DMS79 (cell line): ENCODE results near the gene HOXC11.

Source experiments
- DNase-seq: peaks from one replicate; lab custom pipeline; 2025; lab: John Stamatoyannopoulos, UW

The HOXC11 gene

GRCh38 chr12:54009171-54010052 is 36.5 kb downstream of the HOXC11 start:
- DNase-seq, result no peak

GRCh38 chr12:54010053-54010971 is 37.4 kb downstream of the HOXC11 start:
- DNase-seq, result no peak

GRCh38 chr12:54010972-54011664 is 38.2 kb downstream of the HOXC11 start:
- no peak for DNase-seq

- DNase-seq, result no peak
Observed at GRCh38 chr12:54011665-54012532, 39.0 kb downstream of the HOXC11 start.

- DNase-seq, result no peak
Observed at GRCh38 chr12:54012631-54013409, 39.9 kb downstream of the HOXC11 start.

- DNase-seq, result no peak
Observed at GRCh38 chr12:54014377-54015017, 41.6 kb downstream of the HOXC11 start.

- DNase-seq, result no peak
Observed at GRCh38 chr12:54015018-54015931, 42.3 kb downstream of the HOXC11 start.

- no peak for DNase-seq
Observed at GRCh38 chr12:54016051-54016450, 43.1 kb downstream of the HOXC11 start.

GRCh38 chr12:54016478-54016964 is 43.6 kb downstream of the HOXC11 start:
- DNase-seq, result peak; percentile 57

GRCh38 chr12:54017027-54017788 is 44.3 kb downstream of the HOXC11 start:
- DNase-seq, result peak; percentile 49

GRCh38 chr12:54017878-54018467 is 45.0 kb downstream of the HOXC11 start:
- peak; percentile 74 for DNase-seq

GRCh38 chr12:54018468-54018984 is 45.6 kb downstream of the HOXC11 start:
- DNase-seq, result no peak

- DNase-seq, result no peak
Observed at GRCh38 chr12:54019091-54019811, 46.3 kb downstream of the HOXC11 start.

- DNase-seq, result no peak
Observed at GRCh38 chr12:54019924-54020590, 47.1 kb downstream of the HOXC11 start.

- DNase-seq, result no peak
Observed at GRCh38 chr12:54020591-54021405, 47.9 kb downstream of the HOXC11 start.
